ENCODE data around the gene GRK5. TPM values are rescaled to one million over a fixed set of nuclear protein-coding genes. Genes with fewer than 3 reads are reported as not detected.

The GRK5 gene
- total RNA-seq, 1 donor from 2014 or later: 4.3 TPM

DNA sequence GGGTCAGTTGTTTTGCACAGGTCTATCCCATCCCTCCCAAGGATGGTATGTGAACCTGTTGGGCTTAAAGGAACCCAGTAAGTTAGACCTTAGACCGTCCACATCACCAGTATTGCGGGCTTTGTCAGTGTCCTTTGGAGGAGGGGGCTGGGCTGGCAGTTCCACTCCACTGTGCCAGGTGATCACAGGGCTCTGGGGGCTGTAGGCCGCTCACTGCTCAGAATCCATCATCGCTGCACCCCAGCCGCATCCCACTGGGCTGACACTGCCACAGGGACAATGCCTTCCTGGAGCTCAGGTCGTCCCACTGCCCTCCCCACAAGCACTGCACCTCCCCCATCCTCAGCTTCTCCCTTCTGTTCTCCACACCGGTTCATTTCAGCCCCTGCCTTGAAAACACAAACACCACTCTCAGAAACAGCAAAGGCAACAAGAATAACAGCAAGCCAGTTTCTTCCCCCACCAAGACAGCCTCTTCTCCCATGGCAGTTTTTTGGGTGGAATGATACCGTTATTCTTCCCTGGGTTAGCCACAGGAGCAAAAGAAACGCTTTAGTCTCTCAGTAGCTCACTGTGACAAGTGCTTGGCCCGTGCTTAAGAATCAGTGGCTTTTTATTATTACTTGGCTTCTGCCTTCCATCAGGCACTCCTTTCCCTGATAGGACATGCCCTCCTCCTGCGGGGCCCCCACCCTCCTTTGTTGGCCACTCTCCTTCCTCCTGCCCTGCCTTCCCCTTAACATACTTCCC lies 111.2 kb downstream of the GRK5 start:
- Histone ChIP-seq H4K20me1 (ENCODE audit: low read depth) (no peaks in the 10 kb centered on the region), H3K79me2 (ENCODE audit: low read depth) (no peaks in the 10 kb centered on the region), H3K4me2 (peak overlapping the region; percentile 69), H3K9ac (no peak overlapping the region), H3K27ac (no peak overlapping the region), H3K9me3 (ENCODE audit: low read depth) (no peaks in the 10 kb centered on the region), H3F3A (ENCODE audit: low read depth) (peaks cover 36% of the 10 kb centered on the region), H3K36me3 (no peaks in the 10 kb centered on the region), H3K4me1 (peaks cover 53% of the 10 kb centered on the region), H2AFZ (replicated peaks) (no peak overlapping the region), H3K27me3 (no peaks in the 10 kb centered on the region), H3K4me3 (no peak overlapping the region)
- H3K27me3 Mint-ChIP-seq (ENCODE audit: insufficient read depth, low read depth): peaks cover 9% of the 10 kb centered on the region
- no peaks in the 10 kb centered on the region for H3K9me3 Mint-ChIP-seq
- DNase-seq (ENCODE audit: low spot score): peak; percentile 38
- H3K4me3 Mint-ChIP-seq: no peak overlapping the region
- H3K27ac Mint-ChIP-seq: peak overlapping the region; percentile 69
- TF ChIP-seq, protein P1, sequence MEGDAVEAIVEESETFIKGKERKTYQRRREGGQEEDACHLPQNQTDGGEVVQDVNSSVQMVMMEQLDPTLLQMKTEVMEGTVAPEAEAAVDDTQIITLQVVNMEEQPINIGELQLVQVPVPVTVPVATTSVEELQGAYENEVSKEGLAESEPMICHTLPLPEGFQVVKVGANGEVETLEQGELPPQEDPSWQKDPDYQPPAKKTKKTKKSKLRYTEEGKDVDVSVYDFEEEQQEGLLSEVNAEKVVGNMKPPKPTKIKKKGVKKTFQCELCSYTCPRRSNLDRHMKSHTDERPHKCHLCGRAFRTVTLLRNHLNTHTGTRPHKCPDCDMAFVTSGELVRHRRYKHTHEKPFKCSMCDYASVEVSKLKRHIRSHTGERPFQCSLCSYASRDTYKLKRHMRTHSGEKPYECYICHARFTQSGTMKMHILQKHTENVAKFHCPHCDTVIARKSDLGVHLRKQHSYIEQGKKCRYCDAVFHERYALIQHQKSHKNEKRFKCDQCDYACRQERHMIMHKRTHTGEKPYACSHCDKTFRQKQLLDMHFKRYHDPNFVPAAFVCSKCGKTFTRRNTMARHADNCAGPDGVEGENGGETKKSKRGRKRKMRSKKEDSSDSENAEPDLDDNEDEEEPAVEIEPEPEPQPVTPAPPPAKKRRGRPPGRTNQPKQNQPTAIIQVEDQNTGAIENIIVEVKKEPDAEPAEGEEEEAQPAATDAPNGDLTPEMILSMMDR (IDR thresholded peaks at IDR 0.05): no peak
- TF ChIP-seq EZH2phosphoT487 (IDR thresholded peaks at IDR 0.05): no peak
- no peak for TF ChIP-seq EZH2 (IDR thresholded peaks at IDR 0.05)
- H3K36me3 Mint-ChIP-seq: no peaks in the 10 kb centered on the region
- H3K4me1 Mint-ChIP-seq: peaks cover 65% of the 10 kb centered on the region

DNA sequence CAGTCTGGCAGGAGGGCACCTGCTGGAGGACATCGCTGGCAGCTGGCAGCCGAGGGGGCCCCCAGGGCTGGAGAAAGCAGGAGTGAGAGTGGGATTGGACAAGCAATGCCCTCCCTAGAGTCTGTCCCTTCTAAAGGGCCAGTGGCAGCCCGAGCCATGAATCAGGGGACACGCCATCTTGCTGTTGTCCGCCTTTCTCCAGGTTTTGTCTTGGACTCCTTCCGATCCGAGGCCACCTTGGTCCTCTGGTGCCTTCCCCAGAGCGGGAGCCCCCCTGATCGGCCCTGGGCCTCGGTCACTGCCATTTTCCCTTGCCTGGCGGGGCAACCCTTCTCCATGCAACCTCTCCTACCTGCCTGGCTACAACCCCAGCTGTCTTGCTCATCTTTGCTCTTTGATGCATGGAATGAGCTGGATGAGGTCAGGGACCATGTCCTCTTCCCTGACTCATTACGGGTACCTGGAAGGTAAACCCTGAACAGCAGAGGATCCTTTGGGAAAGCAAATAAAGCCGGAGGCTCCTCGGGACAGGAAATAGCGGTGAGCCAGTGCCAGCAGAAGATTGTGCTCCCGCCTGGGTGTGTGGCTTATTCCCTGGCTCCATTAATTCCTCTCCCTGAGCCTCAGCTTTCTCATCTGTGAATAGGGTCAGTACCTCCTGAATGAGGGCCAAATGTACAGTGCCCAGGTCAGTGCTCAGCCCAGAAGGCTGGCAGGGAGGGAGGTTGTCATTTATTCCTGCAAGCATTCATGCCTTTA lies 112.0 kb downstream of the GRK5 start:
- no peak overlapping the region for H3K9ac ChIP-seq

DNA sequence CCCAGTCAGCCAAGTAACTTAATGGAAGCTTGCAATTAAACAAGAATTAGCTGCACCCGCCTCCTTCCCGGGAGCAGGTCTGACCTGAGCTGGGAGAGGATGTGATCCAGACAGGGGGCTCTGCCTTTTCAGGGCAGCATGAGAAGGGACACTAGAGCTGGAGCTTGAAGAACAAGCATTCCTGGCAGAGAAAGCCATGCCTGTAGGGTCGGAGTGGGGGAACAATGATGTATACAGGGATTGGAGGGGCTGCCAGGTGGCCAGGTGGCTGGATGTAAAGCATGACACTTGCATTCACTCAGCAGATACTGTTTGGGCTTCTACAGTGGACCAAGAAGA lies 112.5 kb downstream of the GRK5 start:
- H3K27ac Mint-ChIP-seq: no peak overlapping the region
- peaks cover 71% of the 10 kb centered on the region for H3K4me1 Mint-ChIP-seq
- no peak overlapping the region for H3K4me3 Mint-ChIP-seq
- TF ChIP-seq EZH2 (IDR thresholded peaks at IDR 0.05) (no peak), EZH2phosphoT487 (IDR thresholded peaks at IDR 0.05) (no peak)
- TF ChIP-seq, protein P1 (IDR thresholded peaks at IDR 0.05): no peak
- Histone ChIP-seq H3F3A (ENCODE audit: low read depth) (peaks cover 36% of the 10 kb centered on the region), H3K4me3 (no peak overlapping the region), H2AFZ (replicated peaks) (no peak overlapping the region), H3K27ac (no peak overlapping the region), H3K9ac (no peak overlapping the region), H3K79me2 (ENCODE audit: low read depth) (no peaks in the 10 kb centered on the region), H3K27me3 (no peaks in the 10 kb centered on the region), H3K36me3 (no peaks in the 10 kb centered on the region), H3K9me3 (ENCODE audit: low read depth) (no peaks in the 10 kb centered on the region), H3K4me2 (peak overlapping the region; percentile 12), H4K20me1 (ENCODE audit: low read depth) (no peaks in the 10 kb centered on the region), H3K4me1 (peaks cover 57% of the 10 kb centered on the region)
- H3K9me3 Mint-ChIP-seq: no peaks in the 10 kb centered on the region
- DNase-seq (ENCODE audit: low spot score): no peak
- H3K27me3 Mint-ChIP-seq (ENCODE audit: insufficient read depth, low read depth): peaks cover 10% of the 10 kb centered on the region
- H3K36me3 Mint-ChIP-seq: no peaks in the 10 kb centered on the region

More for the DNA sequence above, 112.0 kb downstream of the GRK5 start:
- Histone ChIP-seq H3F3A (ENCODE audit: low read depth) (peaks cover 36% of the 10 kb centered on the region), H3K27ac (no peak overlapping the region), H3K36me3 (no peaks in the 10 kb centered on the region), H3K4me2 (peak overlapping the region; percentile 69), H4K20me1 (ENCODE audit: low read depth) (no peaks in the 10 kb centered on the region), H3K4me1 (peaks cover 57% of the 10 kb centered on the region), H2AFZ (replicated peaks) (no peak overlapping the region), H3K4me3 (no peak overlapping the region), H3K27me3 (no peaks in the 10 kb centered on the region), H3K9me3 (ENCODE audit: low read depth) (no peaks in the 10 kb centered on the region), H3K79me2 (ENCODE audit: low read depth) (no peaks in the 10 kb centered on the region)
- no peaks in the 10 kb centered on the region for H3K9me3 Mint-ChIP-seq
- TF ChIP-seq, protein P1 (IDR thresholded peaks at IDR 0.05): no peak
- TF ChIP-seq EZH2phosphoT487 (IDR thresholded peaks at IDR 0.05) (no peak), EZH2 (IDR thresholded peaks at IDR 0.05) (no peak)
- no peak for DNase-seq (ENCODE audit: low spot score)
- H3K4me3 Mint-ChIP-seq: no peak overlapping the region
- H3K4me1 Mint-ChIP-seq: peaks cover 68% of the 10 kb centered on the region
- H3K27ac Mint-ChIP-seq: peak overlapping the region; percentile 69
- no peaks in the 10 kb centered on the region for H3K36me3 Mint-ChIP-seq
- H3K27me3 Mint-ChIP-seq (ENCODE audit: insufficient read depth, low read depth): peaks cover 9% of the 10 kb centered on the region
